A549 (cell line): Measurements from ENCODE around the gene MAP1S.

ENCODE experiments used
- CEBPB ChIP-seq, 2 experiments: fragments of >200 bp in 1 of 2; sonication (Bioruptor Twin) in 1 of 2; formaldehyde crosslinking in 1 of 2; IDR thresholded peaks; 2 replicates each; pipeline ENCODE4 v1.6.1; 2012 to 2016
- CTCF ChIP-seq: fragments of >200 bp; sonication (Bioruptor Twin); formaldehyde crosslinking; IDR thresholded peaks from 3 replicates; pipeline ENCODE4 v1.5.1; 2016
- HOXB13 ChIP-seq: fragments of 250-450 bp; sonication (Bioruptor Pico); IDR thresholded peaks from 2 replicates; pipeline ENCODE4 v1.5.0; 2020; ENCODE audit warnings: low read depth, mild to moderate bottlenecking, moderate library complexity
- KDM5A ChIP-seq: fragments of 200-600 bp; sonication (generic); IDR thresholded peaks from 2 replicates; pipeline ENCODE4 v1.6.1; 2016; ENCODE audit warnings: antibody characterized with exemption, mild to moderate bottlenecking
- MYC ChIP-seq: IDR thresholded peaks from 2 replicates; pipeline ENCODE4 v1.6.1; 2012; ENCODE audit warnings: mild to moderate bottlenecking, inconsistent platforms, low read length, improper control_type of control experiment, borderline replicate concordance
- REST ChIP-seq: fragments of 200-600 bp; sonication (generic); IDR thresholded peaks from 2 replicates; pipeline ENCODE4 v1.6.1; 2016; ENCODE audit warnings: antibody characterized with exemption, mild to moderate bottlenecking, moderate library complexity
- USF2 ChIP-seq: fragments of 450-650 bp; IDR thresholded peaks from 2 replicates; pipeline ENCODE4 v1.6.1; 2014; ENCODE audit warnings: antibody characterized with exemption

- TF ChIP-seq CEBPB (IDR thresholded peaks at IDR 0.05) (no peak), HOXB13 (CRISPR knock-in tag) (no peak), CTCF (no peak), REST (no peak), USF2 (no peak), KDM5A (no peak), MYC (no peak)
These were observed 7.9 kb downstream of the MAP1S start for GRCh38 chr19:17726964-17727773.
